HEK293T (cell line): Measurements from ENCODE around the gene COL4A4.
"Not testable (repeated sequence)": the region's sequence is repeated elsewhere in the genome, so short reads cannot be mapped to it uniquely, and the experiment has no call there.

ENCODE experiments used
- CTCF ChIA-PET: fragments of 350-600 bp; formaldehyde crosslinking; extraction: SDS; loops from one replicate; lab custom pipeline; 2021; ENCODE audit warnings: antibody characterized with exemption, inconsistent platforms; lab: Yijun Ruan, JAX
- POLR2A ChIA-PET: fragments of 350-600 bp; formaldehyde crosslinking; extraction: SDS; loops from one replicate; lab custom pipeline; 2020; ENCODE audit warnings: antibody characterized with exemption, inconsistent platforms; lab: Yijun Ruan, JAX
- DNase-seq: peaks from one replicate; pipeline ENCODE4 v3.0.0; 2012; ENCODE audit warnings: mixed read lengths; ENCODE audit errors: extremely low spot score
- ARNT ChIP-seq: fragments of 450-650 bp; IDR thresholded peaks from 2 replicates; pipeline ENCODE4 v1.6.1; 2017; ENCODE audit warnings: mild to moderate bottlenecking
- BHLHE40 ChIP-seq: fragments of 450-650 bp; IDR thresholded peaks from 2 replicates; pipeline ENCODE4 v1.6.1; 2016; ENCODE audit warnings: mild to moderate bottlenecking, moderate library complexity, borderline replicate concordance
- CTBP1 ChIP-seq: fragments of 450-650 bp; IDR thresholded peaks from 2 replicates; pipeline ENCODE4 v1.6.1; 2016; ENCODE audit warnings: borderline replicate concordance
- ELF4 ChIP-seq: fragments of 450-650 bp; IDR thresholded peaks from 2 replicates; pipeline ENCODE4 v1.6.1; 2017; ENCODE audit warnings: antibody characterized with exemption
- FOXA1 ChIP-seq: fragments of 450-650 bp; IDR thresholded peaks from 2 replicates; pipeline ENCODE4 v1.6.1; 2016; ENCODE audit warnings: mild to moderate bottlenecking
- FOXK2 ChIP-seq: fragments of 450-650 bp; IDR thresholded peaks from 2 replicates; pipeline ENCODE4 v1.6.1; 2016; ENCODE audit warnings: mild to moderate bottlenecking
- FOXM1 ChIP-seq: fragments of 450-650 bp; IDR thresholded peaks from 2 replicates; pipeline ENCODE4 v1.6.1; 2017; ENCODE audit warnings: mild to moderate bottlenecking, borderline replicate concordance
- HDGF ChIP-seq: fragments of 450-650 bp; IDR thresholded peaks from 2 replicates; pipeline ENCODE4 v1.6.1; 2017; ENCODE audit warnings: antibody characterized with exemption, borderline replicate concordance
- L3MBTL2 ChIP-seq: fragments of 450-650 bp; conservative IDR thresholded peaks from 2 replicates; pipeline ENCODE4 v1.6.1; 2016; ENCODE audit warnings: mild to moderate bottlenecking
- LEF1 ChIP-seq: fragments of 450-650 bp; IDR thresholded peaks from 2 replicates; pipeline ENCODE4 v1.6.1; 2017; ENCODE audit warnings: mild to moderate bottlenecking, borderline replicate concordance
- NFRKB ChIP-seq: fragments of 450-650 bp; IDR thresholded peaks from 2 replicates; pipeline ENCODE4 v1.6.1; 2016; ENCODE audit warnings: mild to moderate bottlenecking, moderate library complexity
- PKNOX1 ChIP-seq: fragments of 450-650 bp; IDR thresholded peaks from 2 replicates; pipeline ENCODE4 v1.6.1; 2016
- SP1 ChIP-seq: fragments of 450-650 bp; IDR thresholded peaks from 2 replicates; pipeline ENCODE4 v1.6.1; 2017
- SUZ12 ChIP-seq: fragments of 450-650 bp; IDR thresholded peaks from 2 replicates; pipeline ENCODE4 v1.6.1; 2016; ENCODE audit warnings: mild to moderate bottlenecking
- TARDBP ChIP-seq: fragments of 450-650 bp; IDR thresholded peaks from 2 replicates; pipeline ENCODE4 v1.6.1; 2016
- ZNF384 ChIP-seq: fragments of 450-650 bp; IDR thresholded peaks from 2 replicates; pipeline ENCODE4 v1.6.1; 2016

COL4A4 gene

GRCh38 chr2:227103583-227103982 is 60.4 kb downstream of the COL4A4 start:
- POLR2A ChIA-PET = no interaction called here
- TF ChIP-seq ARNT (no peak), NFRKB (no peak), FOXM1 (no peak), TARDBP (no peak)

GRCh38 chr2:227099340-227099739 is 64.7 kb downstream of the COL4A4 start:
- no peak for DNase-seq
- CTCF ChIA-PET = no interaction called here
- POLR2A ChIA-PET = no interaction called here
- no peak for TF ChIP-seq SUZ12
- TF ChIP-seq ELF4 = no peak
- no peak for TF ChIP-seq HDGF

More at GRCh38 chr2:227103583-227103982, 60.4 kb downstream of the COL4A4 start:
- CTCF ChIA-PET = no interaction called here
- DNase-seq = no peak

- DNase-seq = no peak
- ChIA-PET CTCF (no interaction called here), POLR2A (no interaction called here)
- TF ChIP-seq SP1 (no peak), LEF1 (no peak), HDGF (no peak), L3MBTL2 (no peak), ZNF384 (no peak), ELF4 (no peak), FOXM1 (no peak), PKNOX1 (no peak), TARDBP (no peak), BHLHE40 (no peak), FOXK2 (no peak), FOXA1 (no peak)
These were observed 65.9 kb downstream of the COL4A4 start for GRCh38 chr2:227098162-227098515.

- DNase-seq = no peak
- no peak for TF ChIP-seq ELF4
- TF ChIP-seq BHLHE40 = no peak
- no peak for TF ChIP-seq FOXK2
- TF ChIP-seq FOXA1 = no peak
- no peak for TF ChIP-seq L3MBTL2
- TF ChIP-seq ZNF384 = no peak
- ChIA-PET CTCF (no interaction called here), POLR2A (no interaction called here)
These were observed 66.4 kb downstream of the COL4A4 start for GRCh38 chr2:227097495-227098161.

GRCh38 chr2:227095346-227095745 is 68.7 kb downstream of the COL4A4 start:
- CTCF ChIA-PET = interaction anchor here (1.7 kb wide), 1 partner anchor 62 kb away, joined by 3 read pairs; no protein-coding TSS in a partner anchor
- POLR2A ChIA-PET = no interaction called here
- no peak for DNase-seq
- TF ChIP-seq ZNF384 = no peak
- TF ChIP-seq PKNOX1 = no peak
- no peak for TF ChIP-seq TARDBP
- TF ChIP-seq LEF1 = no peak
- no peak for TF ChIP-seq CTBP1
- no peak for TF ChIP-seq SP1
- no peak for TF ChIP-seq SUZ12
- TF ChIP-seq ELF4 = no peak
- no peak for TF ChIP-seq L3MBTL2

GRCh38 chr2:227082286-227082685 is 81.7 kb downstream of the COL4A4 start:
- no peak for TF ChIP-seq ZNF384
- TF ChIP-seq CTBP1 = no peak
- TF ChIP-seq FOXA1 = no peak
- TF ChIP-seq L3MBTL2 = no peak
- TF ChIP-seq TARDBP = no peak
- TF ChIP-seq SP1 = no peak
- no peak for TF ChIP-seq HDGF
- no peak for TF ChIP-seq PKNOX1
- no peak for TF ChIP-seq FOXM1
- POLR2A ChIA-PET = no interaction called here
- CTCF ChIA-PET = no interaction called here
- no peak for DNase-seq

- ChIA-PET POLR2A (no interaction called here), CTCF (no interaction called here)
- DNase-seq = no peak
- no peak for TF ChIP-seq SP1
These were observed 84.3 kb downstream of the COL4A4 start for GRCh38 chr2:227079726-227080125.

- POLR2A ChIA-PET = not testable (repeated sequence)
These were observed 98.9 kb downstream of the COL4A4 start for GRCh38 chr2:227065065-227065464.

More at GRCh38 chr2:227065065-227065464, 98.9 kb downstream of the COL4A4 start:
- DNase-seq, CTCF ChIA-PET: not testable (repeated sequence)
